Measurements from ENCODE around the gene IVD. TPM values are rescaled to one million over a fixed set of nuclear protein-coding genes. Genes with fewer than 3 reads are reported as not detected.
A peak's percentile ranks its signal among the peaks of the same experiment; 100 is the strongest.

The IVD gene
- total RNA-seq, 1 donor from 2014 or later = 86.6 TPM

- no peak for DNase-seq (ENCODE audit: extremely low spot score, unreplicated experiment)
- Mint-ChIP-seq H3K4me1 (ENCODE audit: unreplicated experiment) (peaks cover 40% of the 10 kb centered on the region), H3K27ac (peak overlapping the region; percentile 80), H3K27me3 (peaks cover 55% of the 10 kb centered on the region), H3K4me3 (peak overlapping the region; percentile 91), H3K9me3 (no peaks in the 10 kb centered on the region), H3K36me3 (no peaks in the 10 kb centered on the region)
- TF ChIP-seq, protein P1, sequence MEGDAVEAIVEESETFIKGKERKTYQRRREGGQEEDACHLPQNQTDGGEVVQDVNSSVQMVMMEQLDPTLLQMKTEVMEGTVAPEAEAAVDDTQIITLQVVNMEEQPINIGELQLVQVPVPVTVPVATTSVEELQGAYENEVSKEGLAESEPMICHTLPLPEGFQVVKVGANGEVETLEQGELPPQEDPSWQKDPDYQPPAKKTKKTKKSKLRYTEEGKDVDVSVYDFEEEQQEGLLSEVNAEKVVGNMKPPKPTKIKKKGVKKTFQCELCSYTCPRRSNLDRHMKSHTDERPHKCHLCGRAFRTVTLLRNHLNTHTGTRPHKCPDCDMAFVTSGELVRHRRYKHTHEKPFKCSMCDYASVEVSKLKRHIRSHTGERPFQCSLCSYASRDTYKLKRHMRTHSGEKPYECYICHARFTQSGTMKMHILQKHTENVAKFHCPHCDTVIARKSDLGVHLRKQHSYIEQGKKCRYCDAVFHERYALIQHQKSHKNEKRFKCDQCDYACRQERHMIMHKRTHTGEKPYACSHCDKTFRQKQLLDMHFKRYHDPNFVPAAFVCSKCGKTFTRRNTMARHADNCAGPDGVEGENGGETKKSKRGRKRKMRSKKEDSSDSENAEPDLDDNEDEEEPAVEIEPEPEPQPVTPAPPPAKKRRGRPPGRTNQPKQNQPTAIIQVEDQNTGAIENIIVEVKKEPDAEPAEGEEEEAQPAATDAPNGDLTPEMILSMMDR (conservative IDR thresholded peaks at IDR 0.05) = peak; percentile 27
Observed at GRCh38 chr15:40441565-40442531, 36.3 kb downstream of the IVD start.

- H3K36me3 Mint-ChIP-seq = no peaks in the 10 kb centered on the region
- DNase-seq (ENCODE audit: extremely low spot score, unreplicated experiment) = no peak
- H3K27ac Mint-ChIP-seq = peak overlapping the region; percentile 51
- peak overlapping the region; percentile 91 for H3K4me3 Mint-ChIP-seq
- TF ChIP-seq, protein P1 (conservative IDR thresholded peaks at IDR 0.05) = no peak
- H3K4me1 Mint-ChIP-seq (ENCODE audit: unreplicated experiment) = peaks cover 40% of the 10 kb centered on the region
- peaks cover 41% of the 10 kb centered on the region for H3K27me3 Mint-ChIP-seq
- no peaks in the 10 kb centered on the region for H3K9me3 Mint-ChIP-seq
Observed at GRCh38 chr15:40443255-40443654, 37.7 kb downstream of the IVD start.

GRCh38 chr15:40443846-40444245 lies 38.3 kb downstream of the IVD start:
- no peak for DNase-seq (ENCODE audit: extremely low spot score, unreplicated experiment)
- no peaks in the 10 kb centered on the region for H3K9me3 Mint-ChIP-seq
- peaks cover 35% of the 10 kb centered on the region for H3K27me3 Mint-ChIP-seq
- peaks cover 40% of the 10 kb centered on the region for H3K4me1 Mint-ChIP-seq (ENCODE audit: unreplicated experiment)
- peak overlapping the region; percentile 91 for H3K4me3 Mint-ChIP-seq
- TF ChIP-seq, protein P1 (conservative IDR thresholded peaks at IDR 0.05) = no peak
- no peaks in the 10 kb centered on the region for H3K36me3 Mint-ChIP-seq
- peak overlapping the region; percentile 51 for H3K27ac Mint-ChIP-seq

DNA sequence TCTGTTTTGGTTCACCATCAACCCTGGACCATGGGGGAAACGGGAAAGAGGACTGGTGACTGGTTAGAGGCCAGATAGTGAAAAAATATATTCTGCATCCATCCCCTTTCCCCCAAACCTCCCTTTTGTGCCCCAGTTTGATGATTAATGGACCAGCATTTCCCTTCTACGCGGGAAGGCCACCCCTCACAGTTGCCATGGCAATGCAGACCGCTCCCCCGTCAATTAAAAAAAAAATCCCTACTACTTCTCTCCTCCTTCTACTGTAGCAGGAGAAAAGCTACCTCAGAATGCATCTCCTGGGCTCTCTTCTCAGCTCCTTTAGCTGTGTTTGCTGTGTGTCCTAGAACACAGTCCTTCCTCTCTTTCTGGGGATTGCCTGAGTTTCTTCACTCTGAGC lies 39.1 kb downstream of the IVD start:
- Mint-ChIP-seq H3K4me3 (peak overlapping the region; percentile 91), H3K27me3 (peaks cover 27% of the 10 kb centered on the region), H3K36me3 (no peaks in the 10 kb centered on the region), H3K27ac (no peak overlapping the region), H3K9me3 (no peaks in the 10 kb centered on the region), H3K4me1 (ENCODE audit: unreplicated experiment) (peaks cover 40% of the 10 kb centered on the region)
- TF ChIP-seq, protein P1 (conservative IDR thresholded peaks at IDR 0.05) = no peak
- DNase-seq (ENCODE audit: extremely low spot score, unreplicated experiment) = no peak

DNA sequence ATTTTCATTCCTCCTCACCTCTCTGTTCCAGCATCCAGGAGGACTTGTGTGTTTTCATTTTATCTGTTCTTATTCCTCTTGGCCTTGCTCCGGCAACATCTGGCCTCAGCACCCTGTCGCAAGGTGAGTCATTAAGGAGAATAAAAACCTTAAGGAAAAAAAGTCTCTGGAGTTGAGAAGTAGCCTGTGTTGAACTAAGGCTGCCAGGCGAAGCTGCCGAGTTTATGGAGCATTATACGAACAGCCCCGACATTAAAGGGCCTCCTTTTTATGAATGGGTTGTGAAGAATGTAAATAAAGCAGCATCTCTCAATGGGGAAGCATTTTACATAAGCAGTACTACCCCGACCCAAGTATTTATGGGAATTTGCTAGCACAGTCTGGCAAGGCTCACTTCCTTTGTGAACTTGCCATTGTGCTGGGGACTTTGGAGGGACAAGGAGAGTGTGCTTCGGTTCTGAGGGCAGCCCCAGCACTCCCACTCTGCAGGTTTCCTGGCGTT lies 39.9 kb downstream of the IVD start:
- Mint-ChIP-seq H3K4me1 (ENCODE audit: unreplicated experiment) (peaks cover 46% of the 10 kb centered on the region), H3K27me3 (peaks cover 21% of the 10 kb centered on the region), H3K27ac (no peak overlapping the region), H3K36me3 (no peaks in the 10 kb centered on the region), H3K4me3 (peak overlapping the region; percentile 52), H3K9me3 (no peaks in the 10 kb centered on the region)
- no peak for DNase-seq (ENCODE audit: extremely low spot score, unreplicated experiment)
- TF ChIP-seq, protein P1 (conservative IDR thresholded peaks at IDR 0.05) = no peak
